Neural cell (in vitro differentiated cells): ENCODE data around the gene SLC36A4. TPM values are rescaled to one million over a fixed set of nuclear protein-coding genes. Genes with fewer than 3 reads are reported as not detected.
"Not testable (repeated sequence)": the region's sequence is repeated elsewhere in the genome, so short reads cannot be mapped to it uniquely, and the experiment has no call there.

Experiments
- H2AFZ ChIP-seq: fragments of 200-600, 300-800 bp; sonication (generic), shearing (Covaris generic); 2 replicates; pipeline ENCODE4 v1.6.0; 2014; ENCODE audit warnings: low read depth, mild to moderate bottlenecking, antibody characterized with exemption, low read length, moderate library complexity
- H3F3A ChIP-seq: fragments of 200-600 bp; shearing (Covaris generic); 2 replicates; pipeline ENCODE4 v1.6.1; 2016; ENCODE audit warnings: mild to moderate bottlenecking, moderate library complexity, mixed read lengths, antibody characterized with exemption, low read length; ENCODE audit not compliant: insufficient read depth, poor library complexity, severe bottlenecking
- H3K27ac ChIP-seq: fragments of 200-600, 300-800 bp; sonication (generic), shearing (Covaris generic); 2 replicates; pipeline ENCODE4 v1.5.1; 2014; ENCODE audit warnings: mild to moderate bottlenecking, low read length, moderate library complexity
- H3K27me3 ChIP-seq: fragments of 300-800, 200-600 bp; sonication (generic), shearing (Covaris generic); 2 replicates; pipeline ENCODE4 v1.6.0; 2014; ENCODE audit warnings: mild to moderate bottlenecking, low read depth, low read length, moderate library complexity; ENCODE audit not compliant: insufficient read depth
- H3K36me3 ChIP-seq: fragments of 300-800, 200-600 bp; sonication (generic), shearing (Covaris generic); 2 replicates; pipeline ENCODE4 v1.5.1; 2014; ENCODE audit warnings: mild to moderate bottlenecking, antibody characterized with exemption, low read length, moderate library complexity; ENCODE audit not compliant: insufficient read depth
- H3K4me2 ChIP-seq: fragments of 300-800, 200-600 bp; sonication (generic), shearing (Covaris generic); 2 replicates; pipeline ENCODE4 v1.6.0; 2014; ENCODE audit warnings: mild to moderate bottlenecking, low read length
- H3K4me3 ChIP-seq: fragments of 300-800, 200-600 bp; sonication (generic), shearing (Covaris generic); 2 replicates; pipeline ENCODE4 v1.5.1; 2014; ENCODE audit warnings: mild to moderate bottlenecking, low read length, moderate library complexity
- H3K79me2 ChIP-seq: fragments of 200-600 bp; shearing (Covaris generic); replicated peaks from 2 replicates; pipeline ENCODE4 v1.6.0; 2014; ENCODE audit warnings: mild to moderate bottlenecking, low read length, moderate library complexity; ENCODE audit not compliant: insufficient read depth
- H3K9ac ChIP-seq: fragments of 300-800, 200-600 bp; sonication (generic), shearing (Covaris generic); 2 replicates; pipeline ENCODE4 v1.6.1; 2016; ENCODE audit warnings: mild to moderate bottlenecking, low read length, mixed read lengths
- H3K9me2 ChIP-seq: fragments of 200-600 bp; shearing (Covaris generic); 2 replicates; pipeline ENCODE4 v1.6.1; 2016; ENCODE audit warnings: mild to moderate bottlenecking, low read length, mixed read lengths; ENCODE audit not compliant: insufficient read depth
- H3K9me3 ChIP-seq: fragments of 200-600, 300-800 bp; sonication (generic), shearing (Covaris generic); 2 replicates; pipeline ENCODE4 v1.6.1; 2016; ENCODE audit warnings: mild to moderate bottlenecking, mixed run types, low read length, moderate library complexity, mixed read lengths
- H4K20me1 ChIP-seq: fragments of 200-600 bp; shearing (Covaris generic); 2 replicates; pipeline ENCODE4 v1.6.1; 2016; ENCODE audit warnings: mild to moderate bottlenecking, mixed run types; ENCODE audit not compliant: insufficient read depth
- EP300 ChIP-seq: fragments of 450-650 bp; conservative IDR thresholded peaks from 2 replicates; pipeline ENCODE4 v1.6.1; 2014; ENCODE audit warnings: antibody characterized with exemption, mild to moderate bottlenecking, moderate library complexity; ENCODE audit not compliant: poor library complexity, severe bottlenecking
- EZH2 ChIP-seq: fragments of 200-600, 300-800 bp; shearing (Covaris generic), sonication (generic); IDR thresholded peaks from 2 replicates; pipeline ENCODE4 v1.6.1; 2014; ENCODE audit warnings: antibody characterized with exemption, low read length, borderline replicate concordance, mild to moderate bottlenecking; ENCODE audit not compliant: insufficient read depth, poor library complexity, severe bottlenecking
- MXI1 ChIP-seq: fragments of 450-650 bp; conservative IDR thresholded peaks from 2 replicates; pipeline ENCODE4 v1.6.1; 2014; ENCODE audit warnings: antibody characterized with exemption, mild to moderate bottlenecking; ENCODE audit not compliant: poor library complexity, severe bottlenecking
- POLR2AphosphoS5 ChIP-seq: IDR thresholded peaks from 2 replicates; pipeline ENCODE4 v1.6.1; 2012
- RAD21 ChIP-seq: fragments of 450-650 bp; conservative IDR thresholded peaks from 2 replicates; pipeline ENCODE4 v1.6.1; 2014; ENCODE audit warnings: antibody characterized with exemption, mild to moderate bottlenecking, moderate library complexity
- REST ChIP-seq: IDR thresholded peaks from 2 replicates; pipeline ENCODE4 v1.6.1; 2012; ENCODE audit warnings: borderline replicate concordance
- SMC3 ChIP-seq: fragments of 450-650 bp; conservative IDR thresholded peaks from 2 replicates; pipeline ENCODE4 v1.6.1; 2014; ENCODE audit warnings: antibody characterized with exemption, mild to moderate bottlenecking, moderate library complexity; ENCODE audit not compliant: poor library complexity
- TAF1 ChIP-seq: IDR thresholded peaks from 2 replicates; pipeline ENCODE4 v1.6.1; 2012; ENCODE audit warnings: low read depth
- polyA plus RNA-seq: library from polyadenylated mRNA; depleted of rRNA; stranded (reverse); fragments of >200 nt; gene quantifications from 2 replicates; pipeline ENCODE4 v1.2.3, GENCODE V29; 2014
- TF ChIP-seq, protein P1 (sequence below): fragments of 450-650 bp; IDR thresholded peaks from 2 replicates; pipeline ENCODE4 v1.5.1; 2014; ENCODE audit warnings: antibody characterized with exemption, mild to moderate bottlenecking, moderate library complexity; ENCODE audit not compliant: poor library complexity, severe bottlenecking

The SLC36A4 gene
- polyA plus RNA-seq, 1 donor from 2014 or later: 34.9 TPM

- H4K20me1 ChIP-seq: no peaks in the 10 kb centered on the region
- TF ChIP-seq REST (no peak), EP300 (no peak), MXI1 (no peak), EZH2 (no peak)
- TF ChIP-seq, protein P1, sequence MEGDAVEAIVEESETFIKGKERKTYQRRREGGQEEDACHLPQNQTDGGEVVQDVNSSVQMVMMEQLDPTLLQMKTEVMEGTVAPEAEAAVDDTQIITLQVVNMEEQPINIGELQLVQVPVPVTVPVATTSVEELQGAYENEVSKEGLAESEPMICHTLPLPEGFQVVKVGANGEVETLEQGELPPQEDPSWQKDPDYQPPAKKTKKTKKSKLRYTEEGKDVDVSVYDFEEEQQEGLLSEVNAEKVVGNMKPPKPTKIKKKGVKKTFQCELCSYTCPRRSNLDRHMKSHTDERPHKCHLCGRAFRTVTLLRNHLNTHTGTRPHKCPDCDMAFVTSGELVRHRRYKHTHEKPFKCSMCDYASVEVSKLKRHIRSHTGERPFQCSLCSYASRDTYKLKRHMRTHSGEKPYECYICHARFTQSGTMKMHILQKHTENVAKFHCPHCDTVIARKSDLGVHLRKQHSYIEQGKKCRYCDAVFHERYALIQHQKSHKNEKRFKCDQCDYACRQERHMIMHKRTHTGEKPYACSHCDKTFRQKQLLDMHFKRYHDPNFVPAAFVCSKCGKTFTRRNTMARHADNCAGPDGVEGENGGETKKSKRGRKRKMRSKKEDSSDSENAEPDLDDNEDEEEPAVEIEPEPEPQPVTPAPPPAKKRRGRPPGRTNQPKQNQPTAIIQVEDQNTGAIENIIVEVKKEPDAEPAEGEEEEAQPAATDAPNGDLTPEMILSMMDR: no peak
- no peaks in the 10 kb centered on the region for H3K9me2 ChIP-seq
- no peaks in the 10 kb centered on the region for H3K79me2 ChIP-seq
- no peak overlapping the region for H3K27ac ChIP-seq
- H3K9me3 ChIP-seq: no peaks in the 10 kb centered on the region
- no peaks in the 10 kb centered on the region for H3F3A ChIP-seq
- no peak overlapping the region for H3K4me3 ChIP-seq
- no peaks in the 10 kb centered on the region for H3K36me3 ChIP-seq
- H2AFZ ChIP-seq: no peak overlapping the region
- no peak overlapping the region for H3K4me2 ChIP-seq
- no peak overlapping the region for H3K9ac ChIP-seq
- H3K27me3 ChIP-seq: no peaks in the 10 kb centered on the region
Measured at GRCh38 chr11:93113824-93114223, 84.0 kb downstream of the SLC36A4 start.

DNA sequence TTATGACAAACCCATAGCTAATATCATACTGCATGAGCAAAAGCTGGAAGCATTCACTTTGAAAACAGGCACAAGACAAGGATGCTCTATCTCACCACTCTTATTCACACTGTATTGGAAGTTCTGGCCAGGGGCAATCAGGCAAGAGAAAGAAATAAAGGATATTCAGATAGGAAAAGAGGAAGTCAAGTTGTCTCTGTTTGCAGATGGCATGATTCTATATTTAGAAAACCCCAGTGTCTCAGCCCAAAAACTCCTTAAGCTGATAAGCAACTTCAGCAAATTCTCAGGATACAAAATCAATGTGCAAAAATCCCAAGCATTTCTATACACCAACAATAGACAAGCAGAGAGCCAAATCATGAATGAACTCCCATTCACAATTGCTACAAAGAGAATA, 86.6 kb downstream of the SLC36A4 start:
- H3K9ac ChIP-seq, H2AFZ ChIP-seq, H3F3A ChIP-seq, H4K20me1 ChIP-seq, H3K9me2 ChIP-seq, H3K4me2 ChIP-seq, H3K36me3 ChIP-seq, H3K4me3 ChIP-seq, H3K9me3 ChIP-seq, H3K27me3 ChIP-seq, H3K79me2 ChIP-seq, H3K27ac ChIP-seq: not testable (repeated sequence)

DNA sequence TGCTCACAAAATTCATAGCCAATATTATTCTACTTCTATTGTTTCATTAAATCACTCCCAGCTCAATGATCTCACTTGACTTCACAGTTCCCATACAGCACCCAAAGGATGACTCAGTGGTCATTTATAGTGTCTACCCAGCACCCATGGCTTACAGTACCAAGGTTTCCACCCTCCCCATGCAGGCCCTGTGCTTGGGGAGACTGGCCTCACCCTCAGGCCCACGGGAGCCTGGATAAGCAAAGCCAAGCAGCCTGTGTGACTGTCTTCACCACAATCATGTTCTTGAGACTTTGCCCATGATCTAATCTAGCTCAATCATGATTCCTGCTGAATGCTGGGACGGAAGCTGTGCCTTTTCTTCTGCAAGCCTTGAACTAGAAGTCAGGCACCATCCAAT, 97.6 kb downstream of the SLC36A4 start:
- no peaks in the 10 kb centered on the region for H3K9me2 ChIP-seq
- H3K36me3 ChIP-seq: no peaks in the 10 kb centered on the region
- no peak overlapping the region for H2AFZ ChIP-seq
- no peak overlapping the region for H3K4me3 ChIP-seq
- no peaks in the 10 kb centered on the region for H3K27me3 ChIP-seq
- H3F3A ChIP-seq: no peaks in the 10 kb centered on the region
- H4K20me1 ChIP-seq: no peaks in the 10 kb centered on the region
- no peaks in the 10 kb centered on the region for H3K79me2 ChIP-seq
- H3K9ac ChIP-seq: no peak overlapping the region
- TF ChIP-seq REST (no peak), POLR2AphosphoS5 (no peak), SMC3 (no peak), EP300 (no peak), EZH2 (no peak), MXI1 (no peak), TAF1 (no peak), RAD21 (no peak)
- TF ChIP-seq, protein P1: no peak
- no peak overlapping the region for H3K27ac ChIP-seq
- H3K4me2 ChIP-seq: no peak overlapping the region
- no peaks in the 10 kb centered on the region for H3K9me3 ChIP-seq
